Hematopoietic multipotent progenitor cell treated with erythropoietin and hydrocortisone succinate and interleukin-3 and kit ligand, for 6 days (in vitro differentiated cells): ENCODE results near the gene FGF16.
"Not testable (repeated sequence)": the region's sequence is repeated elsewhere in the genome, so short reads cannot be mapped to it uniquely, and the experiment has no call there.

Source experiments
- DNase-seq: peaks from one replicate; pipeline ENCODE4 v3.0.0-alpha.2; 2015

Gene FGF16

DNA sequence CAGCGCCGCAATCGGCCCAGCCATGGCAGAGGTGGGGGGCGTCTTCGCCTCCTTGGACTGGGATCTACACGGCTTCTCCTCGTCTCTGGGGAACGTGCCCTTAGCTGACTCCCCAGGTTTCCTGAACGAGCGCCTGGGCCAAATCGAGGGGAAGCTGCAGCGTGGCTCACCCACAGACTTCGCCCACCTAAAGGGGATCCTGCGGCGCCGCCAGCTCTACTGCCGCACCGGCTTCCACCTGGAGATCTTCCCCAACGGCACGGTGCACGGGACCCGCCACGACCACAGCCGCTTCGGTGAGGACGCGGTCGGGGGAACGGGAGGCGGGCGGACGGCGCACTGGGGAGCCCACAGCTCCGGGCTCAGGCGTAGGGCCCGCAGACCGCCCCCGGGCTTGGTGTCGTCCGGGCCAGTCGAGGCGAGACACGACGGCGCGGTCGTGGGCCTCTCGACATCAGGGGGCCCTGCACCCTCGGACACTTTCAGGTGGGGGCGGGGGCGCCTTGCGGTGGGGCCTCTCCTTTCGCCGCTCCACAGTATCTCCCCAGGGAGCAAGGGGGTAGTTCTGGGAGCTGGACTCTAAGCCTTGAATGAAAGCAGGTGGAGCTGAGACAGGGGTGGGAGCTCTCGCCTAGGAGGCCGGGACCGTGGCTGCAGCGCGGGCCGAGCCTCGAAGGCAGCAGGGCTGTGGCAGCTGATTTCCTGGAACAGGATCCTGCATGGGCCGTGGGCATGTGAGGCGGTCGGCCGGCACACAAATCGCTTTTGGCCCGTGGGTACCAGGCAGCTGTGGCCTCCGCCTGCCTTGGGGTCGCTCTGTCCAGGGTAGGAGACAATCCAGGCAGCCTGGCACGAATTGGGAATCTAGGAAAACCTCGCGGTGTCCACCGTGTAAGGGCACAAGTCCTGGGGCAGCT, 722 bp downstream of the FGF16 start:
- DNase-seq = no peak

DNA sequence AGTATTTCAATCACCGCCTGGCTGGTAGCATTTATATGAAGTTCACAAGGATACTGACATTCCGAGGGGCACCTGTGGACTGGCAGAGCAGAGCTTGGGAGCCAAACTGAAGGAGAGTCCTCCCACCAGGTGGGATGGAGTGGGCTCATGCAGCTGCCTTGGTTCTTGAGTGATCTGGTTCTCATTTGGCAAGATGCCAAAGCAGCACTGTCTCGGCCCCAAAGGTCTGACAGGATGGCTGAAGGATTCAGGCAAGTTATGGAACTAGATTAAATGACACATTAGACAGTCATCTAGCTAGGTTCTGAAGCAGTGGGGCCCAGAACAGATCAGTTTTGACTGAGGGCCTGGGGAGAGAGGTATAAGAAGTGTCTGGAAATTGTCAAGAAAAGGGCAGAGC, 3.2 kb downstream of the FGF16 start:
- DNase-seq = no peak

DNA sequence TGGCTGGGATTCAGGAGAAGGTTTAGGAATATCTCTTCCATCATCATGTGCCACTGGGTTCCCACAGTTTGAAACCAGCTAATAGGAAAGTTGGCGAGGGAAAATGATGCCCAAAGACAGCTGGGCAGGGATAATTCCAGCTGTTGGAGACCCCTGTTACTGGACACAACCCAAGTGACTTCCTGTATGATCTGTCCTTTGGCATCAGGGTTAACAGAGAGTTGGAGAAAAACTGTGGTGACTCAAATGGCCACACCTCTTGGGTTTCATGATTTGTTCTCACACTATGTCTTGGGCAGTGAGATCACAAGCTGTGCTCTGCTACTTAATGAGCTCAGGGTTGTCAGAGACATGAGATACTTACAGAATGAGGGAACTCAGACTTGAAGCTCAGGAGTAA, 3.8 kb downstream of the FGF16 start:
- no peak for DNase-seq

DNA sequence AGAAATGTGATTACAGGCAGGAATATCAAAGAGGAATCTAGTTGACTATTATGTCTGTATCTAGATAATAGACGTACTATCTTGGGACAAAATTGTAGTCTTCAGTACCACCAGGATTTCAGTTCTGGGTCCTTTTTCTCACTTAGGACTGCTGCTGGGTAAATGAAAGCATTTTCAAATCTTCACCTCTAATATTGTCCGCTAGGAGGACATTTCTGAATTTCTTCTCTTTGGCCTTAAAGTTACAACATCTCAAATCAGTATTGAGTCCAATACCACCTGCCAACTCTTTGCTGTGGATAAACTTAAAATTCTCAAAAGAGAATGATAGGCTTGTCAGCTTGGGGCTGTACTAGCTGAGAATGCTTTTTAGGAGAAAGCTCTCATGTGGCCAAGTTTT, 6.0 kb downstream of the FGF16 start:
- DNase-seq = no peak

DNA sequence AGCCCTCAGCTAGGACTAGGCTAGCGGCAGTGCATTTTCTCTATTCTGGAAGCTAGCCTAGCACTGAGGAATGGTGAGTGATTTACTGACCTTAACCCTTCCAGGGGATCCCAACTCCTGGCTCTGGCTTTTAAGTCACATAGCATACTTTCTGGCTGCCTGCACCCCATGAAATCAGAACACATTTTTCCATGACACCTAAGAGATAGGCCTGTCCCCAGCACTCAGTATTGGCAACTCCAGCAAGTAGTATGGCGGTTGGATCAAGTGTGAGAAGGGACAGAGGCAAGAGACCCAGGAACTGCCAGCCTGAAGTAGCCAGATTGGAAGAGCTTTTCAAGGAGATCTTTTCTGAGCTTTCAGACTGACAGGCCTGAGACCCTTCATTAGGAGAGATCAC, 8.2 kb downstream of the FGF16 start:
- no peak for DNase-seq

DNA sequence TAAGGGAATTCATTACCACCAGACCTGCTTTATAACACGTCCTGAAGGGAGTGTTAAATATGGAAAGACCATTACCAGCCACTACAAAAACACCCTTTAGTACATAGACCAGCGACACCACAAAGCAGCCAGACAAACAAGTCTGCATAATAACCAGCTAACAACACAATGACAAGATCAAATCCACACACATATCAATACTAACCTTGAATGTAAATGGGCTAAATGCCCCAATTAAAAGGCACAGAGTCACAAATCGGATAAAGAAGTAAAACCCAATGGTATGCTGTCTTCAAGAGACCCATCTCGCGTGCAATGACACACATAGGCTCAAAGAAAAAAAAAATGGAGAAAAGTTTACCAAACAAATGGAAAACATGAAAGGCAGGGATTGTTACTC, 36.9 kb downstream of the FGF16 start:
- no peak for DNase-seq

DNA sequence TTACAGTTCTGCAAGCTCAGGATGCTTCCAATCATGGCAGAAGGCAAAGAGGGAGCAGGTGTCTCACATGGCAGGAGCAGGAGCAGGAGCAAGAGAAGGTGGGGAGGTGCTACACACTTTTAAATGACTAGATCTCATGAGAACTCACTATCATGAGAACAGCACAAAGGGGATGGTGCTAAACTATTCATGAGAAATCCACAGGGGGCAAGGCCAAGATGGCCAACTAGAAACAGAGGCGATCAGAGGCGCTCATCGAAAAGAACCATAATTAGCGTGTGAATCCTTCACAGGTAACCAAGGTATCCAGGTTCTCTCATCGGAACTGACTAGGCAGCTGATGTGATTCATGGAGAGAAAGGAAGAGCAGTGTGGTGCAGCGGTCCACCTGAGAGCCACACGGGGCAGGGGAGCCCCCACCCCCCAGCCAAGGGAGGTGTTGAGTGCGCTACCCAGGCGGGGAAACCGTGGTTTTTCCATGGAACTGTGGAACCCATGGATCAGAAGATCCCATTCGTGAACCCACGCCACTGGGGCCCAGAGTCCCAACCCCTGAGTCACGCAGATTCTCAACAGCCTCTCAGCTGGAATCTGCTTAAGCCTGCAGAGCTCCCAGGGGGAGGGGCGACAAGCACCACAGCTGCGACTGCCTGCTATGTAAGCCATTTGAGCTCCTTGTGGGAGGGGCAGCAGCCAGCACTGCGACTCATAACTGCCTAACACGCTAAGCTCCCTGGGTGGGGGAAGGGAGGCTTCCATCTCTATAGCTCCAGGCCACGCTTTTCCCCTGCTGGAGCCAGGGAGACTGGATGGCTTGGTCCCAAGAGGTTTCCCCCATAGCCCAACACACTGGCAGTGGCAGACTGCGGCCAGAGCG, 46.7 kb downstream of the FGF16 start:
- DNase-seq = no peak

DNA sequence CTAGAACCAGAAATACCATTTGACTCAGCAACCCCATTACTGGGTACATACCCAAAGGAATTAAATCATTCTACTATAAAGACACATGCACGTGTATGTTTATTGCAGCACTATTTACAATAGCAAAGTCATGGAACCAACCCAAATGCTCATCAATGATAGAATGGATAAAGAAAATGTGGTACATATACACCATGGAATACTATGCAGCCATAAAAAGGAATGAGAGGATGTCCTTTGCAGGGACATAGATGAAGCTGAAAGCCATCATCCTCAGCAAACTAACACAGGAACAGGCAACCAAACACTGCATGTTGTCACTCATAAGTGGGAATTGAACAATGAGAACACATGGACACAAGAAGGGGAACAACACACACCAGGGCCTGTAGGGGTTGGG, 53.0 kb downstream of the FGF16 start:
- DNase-seq = not testable (repeated sequence)

DNA sequence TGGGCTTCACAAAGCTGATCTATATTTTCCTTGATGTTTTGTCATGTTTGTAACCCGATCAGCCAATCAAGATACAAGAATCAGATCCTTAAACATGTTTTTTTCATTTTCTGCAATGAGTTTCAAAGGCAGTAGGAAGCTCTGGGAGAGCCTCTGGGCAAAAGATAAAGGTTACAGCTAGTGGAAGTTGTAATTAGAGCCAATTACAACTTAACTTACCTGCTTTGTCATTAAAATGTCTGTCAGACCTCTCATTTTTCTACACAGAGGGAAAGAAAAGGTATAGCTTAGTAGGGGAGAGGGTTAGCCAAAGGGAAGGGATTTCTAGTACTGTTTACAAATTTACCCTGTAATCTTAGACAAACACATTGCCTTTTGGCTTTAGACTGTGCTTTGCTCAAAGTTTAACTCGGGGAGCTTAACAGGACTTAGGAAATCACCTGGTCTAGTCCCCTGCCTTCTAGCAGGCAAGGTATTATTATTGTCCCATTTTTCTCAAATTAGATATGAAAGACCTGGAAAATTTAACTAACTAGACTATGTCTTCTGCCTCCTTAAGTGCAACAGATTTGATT, 55.8 kb downstream of the FGF16 start:
- no peak for DNase-seq

DNA sequence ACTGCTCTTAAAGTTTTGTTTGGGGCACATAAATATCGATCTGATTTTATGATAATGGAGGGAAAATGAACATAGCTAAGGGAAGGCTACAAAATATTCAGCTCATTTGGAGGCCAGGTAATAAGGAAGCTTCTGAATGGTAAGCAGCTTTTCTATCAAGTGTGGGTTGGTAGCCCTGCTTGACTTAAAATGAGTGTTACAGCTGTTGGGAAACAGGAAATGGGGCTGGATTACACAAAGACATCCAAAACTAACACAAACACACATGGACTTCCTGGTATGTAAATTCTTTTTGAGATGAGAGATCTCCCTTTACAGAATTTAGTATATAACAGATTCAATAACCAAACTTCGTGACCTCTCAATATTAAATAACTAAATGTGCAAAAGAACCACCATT, 58.0 kb downstream of the FGF16 start:
- peak; percentile 8 for DNase-seq
